K562 (cell line): Measurements from ENCODE around the gene GALNT5. TPM values are rescaled to one million over a fixed set of nuclear protein-coding genes. Genes with fewer than 3 reads are reported as not detected.

Experiments used
- BACH1 ChIP-seq: fragments of 200-800 bp; sonication (Bioruptor generic); IDR thresholded peaks from 2 replicates; pipeline ENCODE4 v1.6.1; 2016; ENCODE audit warnings: missing genetic modification characterization, missing compliant biosample characterization
- CEBPG ChIP-seq, 3 experiments: fragments of 200-800 bp in 1 of 3; sonication (Bioruptor generic) in 1 of 3; sonication (generic) in 1 of 3; formaldehyde crosslinking in 1 of 3; IDR thresholded peaks in 2 of 3; conservative IDR thresholded peaks in 1 of 3; 2 replicates each; pipeline versions ENCODE4 v1.6.1 to v1.8.0; 2016 to 2022; ENCODE audit warnings: missing compliant biosample characterization in 2 of 3, missing genetic modification characterization in 2 of 3, mild to moderate bottlenecking in 1 of 3, missing genetic modification reagents in 1 of 3
- FOS ChIP-seq: IDR thresholded peaks from 3 replicates; pipeline ENCODE4 v1.6.1; 2011; ENCODE audit not compliant: insufficient read length; ENCODE audit errors: extremely low read depth
- FOXK2 ChIP-seq, 2 experiments: fragments of 450-650 bp; IDR thresholded peaks in 1 of 2; conservative IDR thresholded peaks in 1 of 2; 2 replicates each; pipeline ENCODE4 v1.6.1; 2016; ENCODE audit warnings: low read depth in 2 of 2, mild to moderate bottlenecking in 1 of 2
- HLTF ChIP-seq: fragments of 450-650 bp; IDR thresholded peaks from 2 replicates; pipeline ENCODE4 v1.6.1; 2016
- IRF2 ChIP-seq: sonication (generic); formaldehyde crosslinking; IDR thresholded peaks from 2 replicates; pipeline ENCODE4 v1.8.1; 2022; ENCODE audit warnings: mild to moderate bottlenecking, missing genetic modification reagents
- KLF13 ChIP-seq: fragments of 450-650 bp; IDR thresholded peaks from 2 replicates; pipeline ENCODE4 v1.6.1; 2016; ENCODE audit warnings: missing genetic modification characterization, low read depth, mild to moderate bottlenecking, missing compliant biosample characterization, moderate library complexity, borderline replicate concordance
- MAZ ChIP-seq, 2 experiments: fragments of 450-650 bp in 1 of 2; sonication (generic) in 1 of 2; formaldehyde crosslinking; IDR thresholded peaks in 1 of 2; conservative IDR thresholded peaks in 1 of 2; 2 replicates each; pipeline versions ENCODE4 v1.4.0 to v1.5.0; 2020; ENCODE audit warnings: mild to moderate bottlenecking in 1 of 2, missing genetic modification reagents in 1 of 2
- MIER1 ChIP-seq: fragments of 450-650 bp; IDR thresholded peaks from 2 replicates; pipeline ENCODE4 v1.6.1; 2016; ENCODE audit warnings: antibody characterized with exemption, mild to moderate bottlenecking, low read depth
- NR1H2 ChIP-seq: sonication (generic); formaldehyde crosslinking; IDR thresholded peaks from 2 replicates; pipeline ENCODE4 v1.4.0; 2020; ENCODE audit warnings: mild to moderate bottlenecking, missing genetic modification reagents
- PHB2 ChIP-seq: fragments of 450-650 bp; IDR thresholded peaks from 2 replicates; pipeline ENCODE4 v1.6.1; 2017; ENCODE audit warnings: low read depth
- RCOR1 ChIP-seq, 2 experiments: IDR thresholded peaks; 2 replicates each; pipeline ENCODE4 v1.6.1; 2012; ENCODE audit warnings: low read depth in 2 of 2, low read length in 2 of 2, borderline replicate concordance in 1 of 2, improper control_type of control experiment in 1 of 2
- SIN3B ChIP-seq: fragments of 450-650 bp; IDR thresholded peaks from 2 replicates; pipeline ENCODE4 v1.6.1; 2017; ENCODE audit warnings: low read depth, mild to moderate bottlenecking, moderate library complexity
- SNRNP70 ChIP-seq: fragments of 200-400 bp; formaldehyde crosslinking; optimal IDR thresholded peaks from 2 replicates; pipeline ENCODE3; 2017; ENCODE audit warnings: low read depth, low read length
- SUPT5H ChIP-seq: fragments of 450-650 bp; IDR thresholded peaks from 2 replicates; pipeline ENCODE4 v1.6.1; 2016
- TGIF2 ChIP-seq: sonication (generic); formaldehyde crosslinking; IDR thresholded peaks from 2 replicates; pipeline ENCODE4 v1.8.1; 2022; ENCODE audit warnings: mild to moderate bottlenecking, missing genetic modification reagents, moderate library complexity
- XRCC3 ChIP-seq: fragments of 450-650 bp; IDR thresholded peaks from 2 replicates; pipeline ENCODE4 v1.6.1; 2017; ENCODE audit warnings: mild to moderate bottlenecking, moderate library complexity
- ZFPM2 ChIP-seq: fragments of 250-450 bp; sonication (Bioruptor Pico); IDR thresholded peaks from 2 replicates; pipeline ENCODE4 v1.5.1; 2022; ENCODE audit warnings: mild to moderate bottlenecking
- ZNF79 ChIP-seq: fragments of 250-450 bp; sonication (Bioruptor Pico); IDR thresholded peaks from 2 replicates; pipeline ENCODE4 v1.4.0; 2020; ENCODE audit warnings: low read depth, mild to moderate bottlenecking, moderate library complexity
- polyA plus RNA-seq, 8 experiments: library from polyadenylated mRNA; depleted of rRNA in 4 of 8; stranded (reverse) in 5 of 8; unstranded in 3 of 8; fragments of >200 nt; fragmentation: Nextera tagmentation in 2 of 8; fragmentation: Illumina TruSeq in 1 of 8; extraction: Ambion mirVana in 2 of 8; extraction: Trizol in 1 of 8; gene quantifications; 2 replicates each; pipeline versions ENCODE4 v1.2.1 to v1.2.3, GENCODE V29; 2011 to 2014; ENCODE audit warnings: inconsistent platforms in 1 of 8, missing spikeins in 1 of 8
- total RNA-seq, 7 experiments: library from RNA; depleted of rRNA in 6 of 7; stranded (reverse); fragments of >200 nt in 6 of 7; fragmentation: Illumina TruSeq in 2 of 7; extraction: Trizol in 2 of 7; gene quantifications; 2 replicates each; pipeline versions ENCODE4 v1.2.1 to v1.2.3, GENCODE V29; 2011 to 2021; ENCODE audit warnings: low replicate concordance in 1 of 7
- TF ChIP-seq, protein P1 (sequence below): sonication (generic); formaldehyde crosslinking; IDR thresholded peaks from 2 replicates; pipeline ENCODE4 v1.8.0; 2023; ENCODE audit warnings: mild to moderate bottlenecking, missing genetic modification reagents
- TF ChIP-seq, protein P2 (sequence below): fragments of 250-450 bp; sonication (Bioruptor Pico); IDR thresholded peaks from 2 replicates; pipeline ENCODE4 v1.9.0; 2021; ENCODE audit warnings: mild to moderate bottlenecking, inconsistent platforms
- TF ChIP-seq, protein P3 (sequence below): fragments of 250-450 bp; sonication (Bioruptor Pico); IDR thresholded peaks from 2 replicates; pipeline ENCODE4 v1.4.0; 2020; ENCODE audit warnings: mild to moderate bottlenecking

GALNT5 gene
- total and polyA plus RNA-seq, 9 of the 15 experiments (the other 6 are each of a cell fraction or from before 2014, with no cell fraction given): 21.6 to 73.0 (median 54.7) TPM

DNA sequence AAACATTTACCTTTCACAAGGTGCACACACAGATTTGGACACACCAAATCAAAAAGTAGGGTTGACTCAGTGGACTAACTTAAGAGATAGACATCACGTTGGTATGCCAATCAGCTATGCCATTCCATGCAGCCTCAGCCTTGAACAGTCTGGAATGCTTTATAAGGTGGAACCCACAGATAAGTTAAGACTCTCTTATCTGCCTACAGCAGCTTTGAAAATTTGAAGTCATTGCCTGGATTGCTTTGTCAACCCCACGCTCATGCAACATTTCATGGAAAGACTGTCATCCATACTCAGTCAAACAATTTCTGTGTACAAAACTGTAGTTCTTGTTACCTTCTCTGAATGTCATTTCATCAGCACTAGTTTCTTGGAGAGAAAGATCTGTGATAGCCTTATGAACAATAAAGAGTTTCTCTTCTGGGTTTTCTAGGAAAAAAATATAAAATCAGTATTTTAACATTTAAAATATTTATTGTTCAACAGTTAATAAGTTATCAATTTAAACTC is 66.9 kb downstream of the GALNT5 start (continued):
- TF ChIP-seq RCOR1 (IDR thresholded peaks at IDR 0.05; ENCODE audit: borderline replicate concordance in 1 of 2, low read depth in 2 of 2, low read length in 2 of 2) (peak; percentile 96 to 100), TGIF2 (CRISPR knock-in tag) (no peak), PHB2 (peak; percentile 98), ZFPM2 (no peak), XRCC3 (no peak), MIER1 (peak; percentile 77; the same call in 1 of the 2 replicates), SUPT5H (no peak), HLTF (peak; percentile 48; the same call in 1 of the 2 replicates), SNRNP70 (no peak), MAZ (CRISPR knock-in tag; conservative IDR thresholded peaks at IDR 0.05 in 1 of 2, IDR thresholded peaks at IDR 0.05 in 1 of 2) (peak; percentile 53 to 89), KLF13 (tag) (no peak), ZNF79 (CRISPR knock-in tag) (0 out of 2 replicates have a peak, but pooled peaks have one; percentile 50), BACH1 (tag) (peak; percentile 88), CEBPG (CRISPR knock-in tag; IDR thresholded peaks at IDR 0.05) (peak; percentile 96), CEBPG (tag; conservative IDR thresholded peaks at IDR 0.05 in 1 of 2, IDR thresholded peaks at IDR 0.05 in 1 of 2) (peak; percentile 95 to 97), FOS (no peak), FOXK2 (conservative IDR thresholded peaks at IDR 0.05 in 1 of 2, IDR thresholded peaks at IDR 0.05 in 1 of 2; ENCODE audit: low read depth in 2 of 2) (peak; percentile 85 to 89), SIN3B (no peak), NR1H2 (CRISPR knock-in tag) (no peak), IRF2 (no peak)
- TF ChIP-seq, protein P1, sequence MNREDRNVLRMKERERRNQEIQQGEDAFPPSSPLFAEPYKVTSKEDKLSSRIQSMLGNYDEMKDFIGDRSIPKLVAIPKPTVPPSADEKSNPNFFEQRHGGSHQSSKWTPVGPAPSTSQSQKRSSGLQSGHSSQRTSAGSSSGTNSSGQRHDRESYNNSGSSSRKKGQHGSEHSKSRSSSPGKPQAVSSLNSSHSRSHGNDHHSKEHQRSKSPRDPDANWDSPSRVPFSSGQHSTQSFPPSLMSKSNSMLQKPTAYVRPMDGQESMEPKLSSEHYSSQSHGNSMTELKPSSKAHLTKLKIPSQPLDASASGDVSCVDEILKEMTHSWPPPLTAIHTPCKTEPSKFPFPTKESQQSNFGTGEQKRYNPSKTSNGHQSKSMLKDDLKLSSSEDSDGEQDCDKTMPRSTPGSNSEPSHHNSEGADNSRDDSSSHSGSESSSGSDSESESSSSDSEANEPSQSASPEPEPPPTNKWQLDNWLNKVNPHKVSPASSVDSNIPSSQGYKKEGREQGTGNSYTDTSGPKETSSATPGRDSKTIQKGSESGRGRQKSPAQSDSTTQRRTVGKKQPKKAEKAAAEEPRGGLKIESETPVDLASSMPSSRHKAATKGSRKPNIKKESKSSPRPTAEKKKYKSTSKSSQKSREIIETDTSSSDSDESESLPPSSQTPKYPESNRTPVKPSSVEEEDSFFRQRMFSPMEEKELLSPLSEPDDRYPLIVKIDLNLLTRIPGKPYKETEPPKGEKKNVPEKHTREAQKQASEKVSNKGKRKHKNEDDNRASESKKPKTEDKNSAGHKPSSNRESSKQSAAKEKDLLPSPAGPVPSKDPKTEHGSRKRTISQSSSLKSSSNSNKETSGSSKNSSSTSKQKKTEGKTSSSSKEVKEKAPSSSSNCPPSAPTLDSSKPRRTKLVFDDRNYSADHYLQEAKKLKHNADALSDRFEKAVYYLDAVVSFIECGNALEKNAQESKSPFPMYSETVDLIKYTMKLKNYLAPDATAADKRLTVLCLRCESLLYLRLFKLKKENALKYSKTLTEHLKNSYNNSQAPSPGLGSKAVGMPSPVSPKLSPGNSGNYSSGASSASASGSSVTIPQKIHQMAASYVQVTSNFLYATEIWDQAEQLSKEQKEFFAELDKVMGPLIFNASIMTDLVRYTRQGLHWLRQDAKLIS: no peak
- TF ChIP-seq, protein P2, sequence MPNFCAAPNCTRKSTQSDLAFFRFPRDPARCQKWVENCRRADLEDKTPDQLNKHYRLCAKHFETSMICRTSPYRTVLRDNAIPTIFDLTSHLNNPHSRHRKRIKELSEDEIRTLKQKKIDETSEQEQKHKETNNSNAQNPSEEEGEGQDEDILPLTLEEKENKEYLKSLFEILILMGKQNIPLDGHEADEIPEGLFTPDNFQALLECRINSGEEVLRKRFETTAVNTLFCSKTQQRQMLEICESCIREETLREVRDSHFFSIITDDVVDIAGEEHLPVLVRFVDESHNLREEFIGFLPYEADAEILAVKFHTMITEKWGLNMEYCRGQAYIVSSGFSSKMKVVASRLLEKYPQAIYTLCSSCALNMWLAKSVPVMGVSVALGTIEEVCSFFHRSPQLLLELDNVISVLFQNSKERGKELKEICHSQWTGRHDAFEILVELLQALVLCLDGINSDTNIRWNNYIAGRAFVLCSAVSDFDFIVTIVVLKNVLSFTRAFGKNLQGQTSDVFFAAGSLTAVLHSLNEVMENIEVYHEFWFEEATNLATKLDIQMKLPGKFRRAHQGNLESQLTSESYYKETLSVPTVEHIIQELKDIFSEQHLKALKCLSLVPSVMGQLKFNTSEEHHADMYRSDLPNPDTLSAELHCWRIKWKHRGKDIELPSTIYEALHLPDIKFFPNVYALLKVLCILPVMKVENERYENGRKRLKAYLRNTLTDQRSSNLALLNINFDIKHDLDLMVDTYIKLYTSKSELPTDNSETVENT: no peak
- TF ChIP-seq, protein P3, sequence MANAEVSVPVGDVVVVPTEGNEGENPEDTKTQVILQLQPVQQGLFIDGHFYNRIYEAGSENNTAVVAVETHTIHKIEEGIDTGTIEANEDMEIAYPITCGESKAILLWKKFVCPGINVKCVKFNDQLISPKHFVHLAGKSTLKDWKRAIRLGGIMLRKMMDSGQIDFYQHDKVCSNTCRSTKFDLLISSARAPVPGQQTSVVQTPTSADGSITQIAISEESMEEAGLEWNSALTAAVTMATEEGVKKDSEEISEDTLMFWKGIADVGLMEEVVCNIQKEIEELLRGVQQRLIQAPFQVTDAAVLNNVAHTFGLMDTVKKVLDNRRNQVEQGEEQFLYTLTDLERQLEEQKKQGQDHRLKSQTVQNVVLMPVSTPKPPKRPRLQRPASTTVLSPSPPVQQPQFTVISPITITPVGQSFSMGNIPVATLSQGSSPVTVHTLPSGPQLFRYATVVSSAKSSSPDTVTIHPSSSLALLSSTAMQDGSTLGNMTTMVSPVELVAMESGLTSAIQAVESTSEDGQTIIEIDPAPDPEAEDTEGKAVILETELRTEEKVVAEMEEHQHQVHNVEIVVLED: peak; percentile 45; the same call in 1 of the 2 replicates
